ENCODE results near the gene RCAN2.

GRCh38 chr6:46315589-46315988 is 175.7 kb downstream of the RCAN2 start:
- TF ChIP-seq CTCF (IDR thresholded peaks at IDR 0.05) = no peak
- TF ChIP-seq POLR2AphosphoS5 (IDR thresholded peaks at IDR 0.05; ENCODE audit: low read depth, low read length) = no peak
- no peak for TF ChIP-seq TCF7L2 (IDR thresholded peaks at IDR 0.05; ENCODE audit: low read depth, low read length)
- TF ChIP-seq REST (IDR thresholded peaks at IDR 0.05; ENCODE audit: insufficient read depth in 1 of 2, low read depth in 2 of 2, low read length in 1 of 2) = no peak
